KMS-11 (cell line): ENCODE data around the gene TUBA3E.
"Not testable (repeated sequence)": the region's sequence is repeated elsewhere in the genome, so short reads cannot be mapped to it uniquely, and the experiment has no call there.

Source experiments
- H2AFZ ChIP-seq: fragments of 200-600 bp; sonication (generic); 2 replicates; pipeline ENCODE4 v1.6.1; 2016; ENCODE audit warnings: antibody characterized with exemption, mixed run types, low read depth
- H3K27ac ChIP-seq: fragments of 200-600 bp; sonication (generic); 2 replicates; pipeline ENCODE4 v1.6.1; 2016; ENCODE audit warnings: mild to moderate bottlenecking, mixed run types
- H3K27me3 ChIP-seq: fragments of 200-600 bp; sonication (generic); 2 replicates; pipeline ENCODE4 v1.6.1; 2017; ENCODE audit warnings: mild to moderate bottlenecking, low read depth, mixed run types, moderate library complexity; ENCODE audit not compliant: insufficient read depth
- H3K36me3 ChIP-seq: fragments of 200-600 bp; sonication (generic); 2 replicates; pipeline ENCODE4 v1.6.1; 2017; ENCODE audit warnings: mild to moderate bottlenecking, mixed run types; ENCODE audit not compliant: insufficient read depth
- H3K4me1 ChIP-seq: fragments of 200-600 bp; sonication (generic); 2 replicates; pipeline ENCODE4 v1.6.1; 2016; ENCODE audit warnings: mild to moderate bottlenecking, low read depth, mixed run types; ENCODE audit not compliant: poor library complexity, severe bottlenecking
- H3K4me2 ChIP-seq: fragments of 200-600 bp; sonication (generic); 2 replicates; pipeline ENCODE4 v1.7.0; 2016; ENCODE audit warnings: mild to moderate bottlenecking, mixed run types
- H3K4me3 ChIP-seq: fragments of 200-600 bp; sonication (generic); IDR thresholded peaks from 2 replicates; pipeline ENCODE4 v1.6.1; 2017; ENCODE audit warnings: low read depth, low read length, mixed read lengths; ENCODE audit not compliant: insufficient read depth
- H3K79me2 ChIP-seq: fragments of 200-600 bp; sonication (generic); 2 replicates; pipeline ENCODE4 v1.6.1; 2016; ENCODE audit warnings: low read depth, mixed run types; ENCODE audit not compliant: insufficient read depth
- H3K9ac ChIP-seq: fragments of 200-600 bp; sonication (generic); 2 replicates; pipeline ENCODE4 v1.6.1; 2016; ENCODE audit warnings: mild to moderate bottlenecking, mixed run types
- H4K20me1 ChIP-seq: fragments of 200-600 bp; sonication (generic); 2 replicates; pipeline ENCODE4 v1.6.1; 2016; ENCODE audit warnings: mild to moderate bottlenecking, mixed run types; ENCODE audit not compliant: insufficient read depth
- CTCF ChIP-seq: fragments of 200-600 bp; sonication (generic); conservative IDR thresholded peaks from 2 replicates; pipeline ENCODE4 v1.6.1; 2017; ENCODE audit warnings: low read depth, mild to moderate bottlenecking, antibody characterized with exemption, low read length, moderate library complexity, mixed read lengths

The TUBA3E gene

GRCh38 chr2:130165293-130166016, 32.8 kb downstream of the TUBA3E start:
- no peaks in the 10 kb centered on the region for H3K36me3 ChIP-seq

GRCh38 chr2:130162968-130163367, 35.3 kb downstream of the TUBA3E start:
- Histone ChIP-seq H3K4me3 (no peak overlapping the region), H2AFZ (no peak overlapping the region), H3K4me2 (no peak overlapping the region), H3K9ac (no peak overlapping the region), H3K79me2 (no peaks in the 10 kb centered on the region), H3K27me3 (no peaks in the 10 kb centered on the region), H3K4me1 (peaks cover 4% of the 10 kb centered on the region), H4K20me1 (no peaks in the 10 kb centered on the region), H3K36me3 (no peaks in the 10 kb centered on the region), H3K27ac (no peak overlapping the region)
- TF ChIP-seq CTCF, result no peak

More at GRCh38 chr2:130165293-130166016, 32.8 kb downstream of the TUBA3E start:
- Histone ChIP-seq H3K4me2 (no peak overlapping the region), H3K9ac (no peak overlapping the region), H3K79me2 (no peaks in the 10 kb centered on the region), H2AFZ (no peak overlapping the region), H3K4me3 (no peak overlapping the region), H4K20me1 (no peaks in the 10 kb centered on the region), H3K27me3 (no peaks in the 10 kb centered on the region), H3K4me1 (no peaks in the 10 kb centered on the region), H3K27ac (no peak overlapping the region)
- TF ChIP-seq CTCF, result no peak

- not testable (repeated sequence) for H3K4me2 ChIP-seq, H3K4me1 ChIP-seq, H3K36me3 ChIP-seq, H3K9ac ChIP-seq, H4K20me1 ChIP-seq, H3K79me2 ChIP-seq, H3K4me3 ChIP-seq, H3K27ac ChIP-seq, H2AFZ ChIP-seq, H3K27me3 ChIP-seq
Observed at GRCh38 chr2:130162486-130162885, 35.8 kb downstream of the TUBA3E start.

GRCh38 chr2:130160838-130161705, 37.2 kb downstream of the TUBA3E start:
- not testable (repeated sequence) for H3K4me2 ChIP-seq, H3K4me1 ChIP-seq, H3K9ac ChIP-seq, H3K36me3 ChIP-seq, H2AFZ ChIP-seq, H3K27ac ChIP-seq, H3K4me3 ChIP-seq, H3K79me2 ChIP-seq, H3K27me3 ChIP-seq, H4K20me1 ChIP-seq

GRCh38 chr2:130160131-130160530, 38.1 kb downstream of the TUBA3E start:
- Histone ChIP-seq H3K9ac (no peak overlapping the region), H3K4me2 (no peak overlapping the region), H3K4me3 (no peak overlapping the region)

GRCh38 chr2:130159376-130159775, 38.9 kb downstream of the TUBA3E start:
- not testable (repeated sequence) for H3K4me2 ChIP-seq, H3K4me3 ChIP-seq, H4K20me1 ChIP-seq, H3K27ac ChIP-seq, H2AFZ ChIP-seq, H3K9ac ChIP-seq, H3K79me2 ChIP-seq, H3K36me3 ChIP-seq, H3K27me3 ChIP-seq, H3K4me1 ChIP-seq

More at GRCh38 chr2:130160131-130160530, 38.1 kb downstream of the TUBA3E start:
- Histone ChIP-seq H3K27me3 (no peaks in the 10 kb centered on the region), H3K27ac (no peak overlapping the region), H3K4me1 (peaks cover 9% of the 10 kb centered on the region), H4K20me1 (no peaks in the 10 kb centered on the region), H3K79me2 (no peaks in the 10 kb centered on the region), H2AFZ (no peak overlapping the region), H3K36me3 (no peaks in the 10 kb centered on the region)
- TF ChIP-seq CTCF, result no peak
